ENCODE measurements around the gene PHGDH.

The PHGDH gene

GRCh38 chr1:119764220-119764619, 52.5 kb downstream of the PHGDH start:
- no peaks in the 10 kb centered on the region for H3K9me3 ChIP-seq
- no peaks in the 10 kb centered on the region for H3K36me3 ChIP-seq
- no peak for TF ChIP-seq CTCF (IDR thresholded peaks at IDR 0.05)
- no peak for DNase-seq
- intact Hi-C loops (cut with DNase I; ENCODE audit: low total_unique reads) = no loop called here
- H3K27me3 ChIP-seq = no peaks in the 10 kb centered on the region
- H3K27ac ChIP-seq = no peak overlapping the region
- H3K4me3 ChIP-seq = no peak overlapping the region
- H3K4me1 ChIP-seq = no peaks in the 10 kb centered on the region

- TF ChIP-seq CTCF (IDR thresholded peaks at IDR 0.05) = no peak
- Histone ChIP-seq H3K36me3 (no peaks in the 10 kb centered on the region), H3K27me3 (no peaks in the 10 kb centered on the region), H3K9me3 (no peaks in the 10 kb centered on the region), H3K4me3 (no peak overlapping the region), H3K4me1 (no peaks in the 10 kb centered on the region), H3K27ac (no peak overlapping the region)
- intact Hi-C loops (cut with DNase I; ENCODE audit: low total_unique reads) = no loop called here
- DNase-seq = no peak
These were observed 54.6 kb downstream of the PHGDH start for GRCh38 chr1:119766374-119766794.

- no peaks in the 10 kb centered on the region for H3K27me3 ChIP-seq
- H3K27ac ChIP-seq = no peak overlapping the region
- H3K9me3 ChIP-seq = no peaks in the 10 kb centered on the region
- no peaks in the 10 kb centered on the region for H3K36me3 ChIP-seq
- intact Hi-C loops (cut with DNase I; ENCODE audit: low total_unique reads) = no loop called here
- no peaks in the 10 kb centered on the region for H3K4me1 ChIP-seq
- no peak for DNase-seq
- TF ChIP-seq CTCF (IDR thresholded peaks at IDR 0.05) = no peak
- H3K4me3 ChIP-seq = no peak overlapping the region
These were observed 55.8 kb downstream of the PHGDH start for GRCh38 chr1:119767486-119767885.

- intact Hi-C loops (cut with DNase I; ENCODE audit: low total_unique reads) = no loop called here
- no peaks in the 10 kb centered on the region for H3K9me3 ChIP-seq
- no peak within 1 kb of the TSS for H3K27ac ChIP-seq
- no peak for DNase-seq
- H3K36me3 ChIP-seq = no peaks in the 10 kb centered on the region
- H3K4me1 ChIP-seq = no peaks in the 10 kb centered on the region
- H3K27me3 ChIP-seq = peaks cover 0 to 4% of the 10 kb centered on the region in 2 donors
- no peak for TF ChIP-seq CTCF (IDR thresholded peaks at IDR 0.05)
- no peak within 1 kb of the TSS for H3K4me3 ChIP-seq
These were observed 57.0 kb downstream of the PHGDH start, which contains the start of gene HMGCS2 for GRCh38 chr1:119768778-119769177. Gene HMGCS2, minus strand, starts transcription at chr1:119768905. Its CDS starts 61 bp downstream, at chr1:119768844.

GRCh38 chr1:119771016-119771415, 59.3 kb downstream of the PHGDH start:
- DNase-seq = no peak
- H3K36me3 ChIP-seq = no peaks in the 10 kb centered on the region
- no peaks in the 10 kb centered on the region for H3K9me3 ChIP-seq
- peaks cover 0 to 4% of the 10 kb centered on the region in 2 donors for H3K27me3 ChIP-seq
- intact Hi-C loops (cut with DNase I; ENCODE audit: low total_unique reads) = no loop called here
- no peak overlapping the region for H3K27ac ChIP-seq
- no peak overlapping the region for H3K4me3 ChIP-seq
- no peaks in the 10 kb centered on the region for H3K4me1 ChIP-seq
- no peak for TF ChIP-seq CTCF (IDR thresholded peaks at IDR 0.05)

GRCh38 chr1:119771770-119772169, 60.0 kb downstream of the PHGDH start:
- DNase-seq = no peak
- Histone ChIP-seq H3K36me3 (no peaks in the 10 kb centered on the region), H3K9me3 (no peaks in the 10 kb centered on the region), H3K27ac (no peak overlapping the region), H3K4me3 (no peak overlapping the region), H3K27me3 (peaks cover 0 to 4% of the 10 kb centered on the region in 2 donors), H3K4me1 (no peaks in the 10 kb centered on the region)
- intact Hi-C loops (cut with DNase I; ENCODE audit: low total_unique reads) = no loop called here
- TF ChIP-seq CTCF (IDR thresholded peaks at IDR 0.05) = no peak

Measured in tibial artery (tissue), 4 donors.